Effector CD8-positive, alpha-beta T cell (primary cell): Measurements from ENCODE around the gene ZXDC.

ENCODE experiments used
- DNase-seq: peaks from one replicate; lab custom pipeline; 2025; lab: John Stamatoyannopoulos, UW

Gene ZXDC

GRCh38 chr3:126417981-126418530 is 57.6 kb downstream of the ZXDC start:
- no peak for DNase-seq

DNA sequence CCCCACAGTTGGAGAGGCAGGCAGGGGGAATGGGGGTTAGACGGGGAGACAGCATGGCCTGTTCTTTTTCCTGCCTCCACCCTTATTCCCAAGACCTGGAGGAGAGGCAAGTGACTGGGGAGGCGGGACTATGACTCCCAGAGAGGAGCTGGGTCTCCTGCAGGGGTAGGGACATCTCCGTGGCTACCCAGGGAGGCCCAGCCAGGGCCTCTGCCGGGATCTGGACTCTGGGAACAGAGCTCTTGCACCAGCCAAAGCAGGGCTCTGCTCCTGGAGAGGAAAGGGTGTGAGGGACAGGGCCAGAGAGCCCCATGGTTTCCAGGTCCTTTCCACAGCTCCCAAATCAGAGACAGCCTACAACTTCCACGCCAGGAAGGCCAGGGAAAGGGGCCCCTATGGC is 58.2 kb downstream of the ZXDC start:
- no peak for DNase-seq

- no peak for DNase-seq
Measured at GRCh38 chr3:126416943-126417342, 58.7 kb downstream of the ZXDC start.

- DNase-seq, result no peak
Measured at GRCh38 chr3:126415661-126416591, 59.8 kb downstream of the ZXDC start.

GRCh38 chr3:126414961-126415660 is 60.6 kb downstream of the ZXDC start:
- no peak for DNase-seq

- no peak for DNase-seq
Measured at GRCh38 chr3:126414406-126414805, 61.3 kb downstream of the ZXDC start.

DNA sequence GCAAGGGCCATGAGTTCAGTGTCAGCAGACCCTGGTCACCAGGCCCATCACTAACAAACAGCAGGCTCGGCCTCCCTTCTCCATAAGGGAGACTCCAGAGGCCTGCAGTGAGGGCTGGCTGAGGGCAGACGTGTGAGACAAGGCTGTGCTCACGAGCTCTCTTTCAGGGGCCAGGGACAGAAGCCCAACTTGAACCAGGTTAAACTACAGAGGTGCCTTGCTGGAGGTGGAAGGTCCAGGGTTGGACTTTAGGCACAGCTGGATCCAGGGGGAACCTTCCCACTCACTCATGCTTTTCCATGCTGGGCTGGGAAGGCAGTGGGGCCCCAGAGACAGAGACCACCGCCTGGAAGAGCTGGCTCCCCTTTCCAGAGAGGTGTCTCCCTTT is 62.0 kb downstream of the ZXDC start:
- no peak for DNase-seq

DNA sequence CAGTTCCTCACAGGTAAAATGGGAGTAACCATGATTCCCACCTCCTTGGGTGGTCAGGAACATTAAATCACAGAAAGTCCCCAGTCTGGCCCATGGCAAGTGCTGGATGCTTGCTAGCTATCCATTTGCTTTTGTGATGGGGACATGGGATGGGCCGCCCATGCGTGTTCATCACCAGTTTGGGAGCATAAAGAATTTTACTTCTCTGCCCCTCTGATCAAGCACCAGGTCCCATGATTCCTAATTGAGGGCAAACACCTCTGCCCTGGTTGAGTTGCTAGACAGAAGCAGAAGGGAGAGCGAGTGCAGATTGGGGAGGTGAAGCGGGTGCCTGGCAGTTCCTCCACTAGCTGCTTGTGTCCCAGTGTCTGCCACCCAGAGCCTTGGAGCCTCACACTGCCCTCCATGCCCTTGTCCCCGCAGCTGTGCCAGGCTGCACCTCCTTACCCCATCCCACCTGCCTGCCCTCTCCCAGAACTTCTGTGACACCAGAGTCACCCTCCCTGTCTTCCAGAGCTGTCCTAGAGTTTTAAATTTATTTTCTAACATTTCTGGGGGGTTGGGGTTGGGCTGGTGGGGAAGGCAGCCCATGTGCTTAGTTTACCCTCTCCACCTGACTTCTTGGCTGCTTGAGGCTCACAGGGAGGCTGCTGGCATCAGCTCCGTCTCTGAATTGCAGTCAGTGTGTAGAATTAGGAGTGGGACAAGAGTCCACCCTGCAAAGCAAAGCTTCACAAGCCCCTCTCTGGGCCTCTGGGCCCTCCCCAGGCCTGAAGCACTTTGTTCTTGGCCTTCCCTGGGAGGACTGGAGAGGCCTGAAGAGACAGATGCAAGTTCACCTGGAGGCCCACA is 62.6 kb downstream of the ZXDC start:
- DNase-seq, result no peak

- no peak for DNase-seq
Measured at GRCh38 chr3:126408099-126408498, 67.6 kb downstream of the ZXDC start.

DNA sequence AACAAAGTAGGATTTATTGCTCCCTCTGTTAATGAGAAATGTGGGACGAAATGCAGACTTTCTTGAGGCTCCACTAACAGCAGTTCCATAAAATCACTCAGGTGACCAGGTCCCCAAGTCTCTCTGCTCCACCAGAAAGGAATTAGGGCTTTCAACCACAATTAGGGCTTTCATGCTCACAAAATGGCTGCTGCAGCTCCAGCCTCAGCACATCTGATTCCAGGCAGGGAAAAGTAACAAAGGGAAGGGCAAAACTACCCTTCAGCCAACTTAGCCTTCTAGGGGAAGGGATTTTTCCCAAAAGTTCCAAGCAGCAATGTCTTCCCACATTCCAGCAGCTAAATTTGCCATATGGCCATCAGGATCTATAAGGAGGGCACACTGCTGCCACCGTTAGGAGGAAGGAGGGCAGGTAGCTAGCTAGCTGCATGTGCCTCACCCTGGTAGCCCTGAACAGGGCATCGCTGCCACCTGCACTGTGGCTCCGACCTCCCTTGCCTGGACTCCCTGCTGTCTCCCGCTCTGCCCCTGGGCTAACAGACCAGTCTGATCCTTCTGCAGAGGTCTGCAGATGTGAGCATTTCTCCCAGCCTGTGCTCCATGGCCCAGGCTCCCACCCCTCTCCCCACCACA is 68.2 kb downstream of the ZXDC start:
- DNase-seq, result no peak

GRCh38 chr3:126406389-126407296 is 69.0 kb downstream of the ZXDC start:
- DNase-seq, result no peak

- DNase-seq, result no peak
Measured at GRCh38 chr3:126402666-126403302, 72.9 kb downstream of the ZXDC start.

DNA sequence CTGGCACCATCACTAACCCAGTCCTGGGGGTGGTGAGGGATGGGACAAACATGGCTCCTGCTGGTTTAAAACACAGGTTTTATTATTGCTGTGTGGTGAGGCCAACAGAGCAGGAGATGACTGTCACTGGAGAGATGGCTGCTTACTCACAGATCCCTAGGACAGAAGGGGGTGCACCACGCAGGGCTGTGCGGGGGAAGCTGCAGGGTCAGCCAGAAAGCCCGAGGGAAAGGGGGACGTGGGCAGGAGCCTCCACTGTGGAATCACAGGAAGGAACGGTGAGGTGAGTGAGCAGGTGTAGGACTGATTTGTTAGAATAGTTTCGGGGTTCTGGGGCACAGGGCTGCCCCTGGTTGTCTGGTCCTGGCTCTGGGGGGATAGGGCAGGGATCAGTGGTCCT is 73.5 kb downstream of the ZXDC start:
- no peak for DNase-seq

DNA sequence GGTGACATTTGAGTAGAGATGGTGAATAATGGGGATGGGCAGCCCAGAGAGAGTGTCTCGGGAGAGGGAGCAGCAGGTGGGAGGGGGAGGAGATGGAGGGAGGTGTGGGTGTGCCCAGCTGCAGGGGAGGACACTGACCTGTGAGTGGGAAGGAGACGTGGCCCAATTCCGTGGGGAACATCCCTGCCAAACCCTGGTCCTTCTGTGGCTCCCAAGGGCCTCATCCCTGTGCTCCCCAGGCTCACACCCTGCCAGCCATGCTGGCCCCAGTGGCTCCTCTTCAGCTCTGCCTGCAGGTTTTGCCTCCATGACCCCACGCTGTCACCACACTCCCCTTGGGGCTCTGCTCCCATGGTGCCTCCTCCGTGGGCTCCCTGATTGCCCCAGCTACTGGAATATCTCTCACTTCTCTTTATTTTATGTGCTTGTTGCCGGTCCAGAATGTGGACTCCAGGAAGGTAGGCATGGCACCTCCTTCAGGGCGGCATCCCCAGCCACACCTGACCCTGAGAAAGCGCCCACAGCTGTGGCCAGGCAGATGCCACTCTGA is 74.0 kb downstream of the ZXDC start:
- DNase-seq, result no peak

DNA sequence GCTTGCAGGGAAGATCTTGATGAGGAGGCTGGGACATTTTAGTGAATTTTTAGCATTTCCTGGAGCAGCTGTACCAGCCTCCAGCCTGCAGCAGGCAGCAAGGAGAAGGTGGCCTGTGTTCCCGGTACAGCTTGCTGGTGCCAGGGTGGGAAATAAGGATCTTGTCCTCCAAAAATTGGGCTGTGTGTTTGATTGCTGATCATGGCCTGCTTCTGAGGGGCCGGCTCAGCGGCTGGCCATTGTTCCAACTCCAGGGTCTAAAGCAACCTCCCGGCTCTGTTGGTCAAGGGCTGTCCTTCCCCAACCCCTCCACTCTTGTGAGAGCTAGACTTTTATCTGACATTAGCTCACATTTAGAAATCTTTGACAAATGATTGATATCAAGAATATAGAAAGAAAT is 75.9 kb downstream of the ZXDC start:
- DNase-seq, result no peak

DNA sequence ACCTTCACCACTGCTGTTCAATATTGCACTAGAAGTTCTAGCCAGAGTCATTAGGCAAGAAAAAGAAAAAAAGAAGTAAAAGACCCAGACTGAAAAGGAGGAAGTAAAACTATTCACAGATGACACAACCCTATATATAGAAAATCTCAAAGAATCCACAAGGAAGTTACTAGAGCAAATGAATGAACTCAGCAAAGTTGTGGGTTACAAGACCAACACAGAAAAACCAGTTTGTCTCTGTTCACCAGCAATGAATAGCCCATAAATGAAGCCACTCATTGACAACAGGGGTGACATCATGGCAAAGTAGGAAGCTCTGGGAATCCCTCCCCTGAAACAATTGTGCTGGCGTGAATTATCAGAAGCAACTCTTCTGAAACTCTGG is 76.3 kb downstream of the ZXDC start:
- DNase-seq, result no peak

DNA sequence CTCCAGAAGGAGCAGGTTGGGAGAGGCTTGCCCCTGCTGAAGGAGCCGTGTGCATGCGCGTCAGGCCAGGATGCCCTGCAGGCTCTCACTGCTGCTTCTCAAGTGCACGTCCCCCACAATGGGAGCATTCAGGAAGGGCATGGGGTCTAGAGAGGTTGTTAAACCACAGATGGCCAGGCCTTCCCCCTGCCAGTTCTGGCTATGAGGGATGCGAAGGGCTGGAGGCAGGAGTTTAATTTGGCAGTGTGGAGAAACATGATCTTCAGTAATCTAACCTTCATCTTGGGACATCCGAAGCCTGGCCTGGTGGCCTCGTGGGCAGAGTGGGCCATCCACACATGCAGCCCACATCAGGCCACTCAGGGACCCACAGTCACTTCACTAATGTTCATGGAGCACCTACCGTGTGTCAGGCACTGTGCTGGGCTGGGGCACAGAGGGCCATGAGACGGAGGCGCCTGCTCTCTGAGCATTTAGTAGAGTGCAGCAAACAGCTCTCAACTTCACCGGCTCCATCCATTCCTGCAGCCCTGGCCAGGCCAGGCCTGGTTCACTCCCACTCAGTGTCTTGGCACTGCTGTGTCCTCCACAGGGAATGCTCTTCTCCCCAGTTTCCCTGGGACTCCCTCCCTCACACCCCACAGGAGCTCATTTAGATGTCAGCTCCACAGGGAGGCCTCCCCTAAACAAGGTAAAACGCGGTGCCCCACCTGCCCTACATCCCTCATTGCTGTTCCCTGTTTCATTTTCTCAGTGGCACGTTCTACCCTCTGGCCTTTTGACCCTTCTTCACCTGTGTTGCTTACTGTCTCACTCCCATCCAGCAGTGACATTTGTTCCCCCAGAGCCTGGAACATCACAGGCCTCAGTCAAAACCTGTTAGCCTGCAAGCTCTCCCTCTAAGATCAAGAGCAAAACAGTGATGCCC is 77.0 kb downstream of the ZXDC start:
- no peak for DNase-seq

DNA sequence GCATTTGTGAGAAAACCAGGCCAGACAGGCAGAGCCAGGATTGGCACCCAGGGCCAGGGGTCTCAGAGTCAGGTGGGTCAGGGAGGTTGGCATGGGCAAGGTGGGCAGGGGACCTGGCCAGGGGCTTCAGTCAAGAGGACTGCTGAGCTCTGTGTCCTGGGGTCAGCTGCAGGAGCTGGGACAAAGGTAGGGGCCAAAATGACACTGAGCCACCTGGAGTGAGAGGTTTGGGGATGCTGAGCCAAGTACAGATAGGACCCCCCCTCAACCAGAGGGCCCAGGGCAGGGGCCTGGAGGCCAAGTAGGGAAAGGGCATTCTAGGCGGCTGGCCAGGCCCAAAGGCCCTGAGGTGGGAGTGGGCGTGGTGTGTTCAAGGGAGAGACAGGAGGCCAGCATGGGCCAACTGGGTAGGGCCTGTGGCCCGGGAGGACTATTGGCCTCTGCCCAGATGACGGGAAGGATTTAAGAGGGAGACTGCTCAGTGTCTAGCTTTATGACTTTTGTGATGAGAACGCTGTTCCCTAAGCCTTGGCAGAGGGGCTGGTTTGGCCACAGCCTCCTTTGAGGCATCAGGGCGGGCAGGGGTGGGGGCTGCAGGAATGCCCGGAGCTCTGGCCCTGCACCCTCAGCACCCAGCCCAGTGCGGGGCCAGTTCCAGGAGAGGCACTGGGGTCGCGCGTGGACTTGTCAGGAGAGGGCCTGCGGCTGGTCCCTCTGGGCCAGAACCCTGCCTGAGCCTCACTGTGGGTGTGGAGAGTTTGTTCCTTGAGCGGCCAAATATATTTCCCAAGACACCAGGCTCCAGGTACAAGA is 77.9 kb downstream of the ZXDC start:
- DNase-seq, result no peak
